Adipocyte (in vitro differentiated cells): Measurements from ENCODE around the gene MUC5B.
"Not testable (repeated sequence)": the region's sequence is repeated elsewhere in the genome, so short reads cannot be mapped to it uniquely, and the experiment has no call there.

Source experiments
- DNase-seq: peaks from one replicate; pipeline ENCODE4 v3.0.0-alpha.2; 2015; ENCODE audit warnings: low read depth
- H3K27me3 ChIP-seq: replicated peaks from 2 replicates; pipeline ENCODE4 v1.7.0; 2013; ENCODE audit warnings: mild to moderate bottlenecking, low read length, moderate library complexity; ENCODE audit not compliant: control insufficient read depth, insufficient read depth
- H3K36me3 ChIP-seq: 2 replicates; pipeline ENCODE4 v1.7.0; 2013; ENCODE audit warnings: low read length, mild to moderate bottlenecking, moderate library complexity; ENCODE audit not compliant: control insufficient read depth, insufficient read depth, severe bottlenecking
- H3K4me1 ChIP-seq: 2 replicates; pipeline ENCODE4 v1.7.0; 2013; ENCODE audit warnings: mild to moderate bottlenecking, low read length, moderate library complexity; ENCODE audit not compliant: control insufficient read depth, insufficient read depth
- H3K4me3 ChIP-seq: 2 replicates; pipeline ENCODE4 v1.7.0; 2013; ENCODE audit warnings: mild to moderate bottlenecking, low read length, moderate library complexity
- H3K9ac ChIP-seq: 2 replicates; pipeline ENCODE4 v1.7.0; 2013; ENCODE audit warnings: mild to moderate bottlenecking, low read length, moderate library complexity
- H3K9me3 ChIP-seq: 2 replicates; pipeline ENCODE4 v1.7.0; 2013; ENCODE audit warnings: mild to moderate bottlenecking, low read length, moderate library complexity; ENCODE audit not compliant: control insufficient read depth

The MUC5B gene

GRCh38 chr11:1222491-1223345, at the start of gene MUC5B:
Gene MUC5B, plus strand, starts transcription at chr11:1223066. Its CDS starts 58 bp downstream, at chr11:1223124.
- no peak within 1 kb of the TSS for H3K9ac ChIP-seq
- no peak for DNase-seq
- no peak within 1 kb of the TSS for H3K4me3 ChIP-seq
- no peaks in the 10 kb centered on the region for H3K4me1 ChIP-seq
- no peaks in the 10 kb centered on the region for H3K36me3 ChIP-seq
- no peaks in the 10 kb centered on the region for H3K9me3 ChIP-seq
- H3K27me3 ChIP-seq = peaks cover 15% of the 10 kb centered on the region

- H3K27me3 ChIP-seq, H3K36me3 ChIP-seq, DNase-seq: not testable (repeated sequence)
These were observed 49.5 kb upstream of the MUC5B start for GRCh38 chr11:1173396-1173795.

GRCh38 chr11:1174441-1175370, 48.2 kb upstream of the MUC5B start:
- no peaks in the 10 kb centered on the region for H3K9me3 ChIP-seq

More at GRCh38 chr11:1173396-1173795, 49.5 kb upstream of the MUC5B start:
- not testable (repeated sequence) for H3K4me1 ChIP-seq, H3K4me3 ChIP-seq, H3K9me3 ChIP-seq, H3K9ac ChIP-seq

DNA sequence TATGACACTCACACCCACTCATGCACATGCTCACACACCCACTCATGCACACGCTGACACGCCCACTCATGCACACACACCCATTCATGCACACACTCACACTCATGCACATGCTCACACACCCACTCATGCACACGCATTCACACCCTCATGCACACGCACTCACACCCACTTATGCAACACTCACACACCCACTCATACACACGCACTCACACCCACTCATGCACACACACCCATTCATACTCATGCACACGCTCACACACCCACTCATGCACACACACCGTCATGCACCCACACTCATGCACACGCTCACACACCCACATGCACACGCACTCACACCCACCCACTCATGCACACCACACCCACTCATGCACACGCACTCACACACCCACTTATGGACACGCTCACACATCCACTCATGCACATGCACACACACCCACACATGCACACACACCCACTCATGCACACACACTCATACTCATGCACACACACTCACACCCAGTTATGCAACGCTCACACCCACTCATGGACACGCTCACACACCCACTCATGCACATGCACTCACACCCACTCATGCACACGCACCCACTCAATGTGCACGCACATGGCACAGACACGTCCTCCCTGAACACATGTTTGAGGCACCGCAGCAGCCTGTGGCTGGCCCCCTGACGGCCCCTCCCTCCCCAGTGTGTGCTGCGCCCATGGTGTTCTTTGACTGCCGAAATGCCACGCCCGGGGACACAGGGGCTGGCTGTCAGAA, 47.2 kb upstream of the MUC5B start:
- H3K4me1 ChIP-seq = no peaks in the 10 kb centered on the region
- DNase-seq = no peak
- no peak overlapping the region for H3K4me3 ChIP-seq
- H3K9ac ChIP-seq = no peak overlapping the region
- no peaks in the 10 kb centered on the region for H3K36me3 ChIP-seq
- H3K27me3 ChIP-seq = no peaks in the 10 kb centered on the region
- no peaks in the 10 kb centered on the region for H3K9me3 ChIP-seq

More at GRCh38 chr11:1174441-1175370, 48.2 kb upstream of the MUC5B start:
- Histone ChIP-seq H3K4me1 (no peaks in the 10 kb centered on the region), H3K36me3 (no peaks in the 10 kb centered on the region), H3K9ac (no peak overlapping the region), H3K27me3 (no peaks in the 10 kb centered on the region), H3K4me3 (no peak overlapping the region)
- DNase-seq = no peak

- Histone ChIP-seq H3K4me1 (no peaks in the 10 kb centered on the region), H3K36me3 (no peaks in the 10 kb centered on the region), H3K9ac (no peak overlapping the region), H3K9me3 (no peaks in the 10 kb centered on the region), H3K4me3 (no peak overlapping the region), H3K27me3 (no peaks in the 10 kb centered on the region)
- no peak for DNase-seq
These were observed 46.4 kb upstream of the MUC5B start for GRCh38 chr11:1176224-1177019.

- no peak overlapping the region for H3K4me3 ChIP-seq
- no peaks in the 10 kb centered on the region for H3K4me1 ChIP-seq
- no peaks in the 10 kb centered on the region for H3K36me3 ChIP-seq
- no peaks in the 10 kb centered on the region for H3K9me3 ChIP-seq
- no peak for DNase-seq
- no peak overlapping the region for H3K9ac ChIP-seq
- H3K27me3 ChIP-seq = no peaks in the 10 kb centered on the region
These were observed 45.7 kb upstream of the MUC5B start for GRCh38 chr11:1177020-1177770.

GRCh38 chr11:1177771-1178090, 45.1 kb upstream of the MUC5B start:
- no peaks in the 10 kb centered on the region for H3K4me1 ChIP-seq

DNA sequence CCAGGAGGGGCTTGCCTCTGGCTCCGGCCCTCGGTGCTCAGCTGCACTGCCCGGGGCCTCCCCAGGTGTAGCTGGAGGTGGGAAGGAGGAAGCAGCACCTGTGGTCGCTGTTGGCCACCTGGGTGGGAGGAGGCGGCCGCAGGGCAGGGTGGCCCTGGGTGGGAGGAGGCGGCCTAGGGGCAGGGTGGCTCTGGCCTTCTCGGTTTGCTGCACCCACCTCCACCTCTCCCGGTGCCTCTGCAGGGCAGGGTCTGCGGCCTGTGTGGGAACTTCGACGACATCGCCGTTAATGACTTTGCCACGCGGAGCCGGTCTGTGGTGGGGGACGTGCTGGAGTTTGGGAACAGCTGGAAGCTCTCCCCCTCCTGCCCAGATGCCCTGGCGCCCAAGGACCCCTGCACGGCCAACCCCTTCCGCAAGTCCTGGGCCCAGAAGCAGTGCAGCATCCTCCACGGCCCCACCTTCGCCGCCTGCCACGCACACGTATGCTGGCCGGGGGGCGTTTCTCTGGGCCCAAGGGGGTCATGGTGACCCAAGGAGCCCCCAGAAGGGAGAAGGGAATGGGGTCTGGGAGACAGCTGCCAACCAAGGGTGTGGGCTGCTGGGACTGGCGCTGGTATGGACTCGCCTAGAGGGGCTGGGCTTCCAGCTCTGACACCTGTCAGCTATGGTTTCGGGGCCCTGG, 44.5 kb upstream of the MUC5B start:
- no peaks in the 10 kb centered on the region for H3K27me3 ChIP-seq
- H3K4me3 ChIP-seq = no peak overlapping the region
- no peaks in the 10 kb centered on the region for H3K9me3 ChIP-seq
- DNase-seq = no peak
- H3K4me1 ChIP-seq = no peaks in the 10 kb centered on the region
- H3K36me3 ChIP-seq = no peaks in the 10 kb centered on the region
- H3K9ac ChIP-seq = no peak overlapping the region

More at GRCh38 chr11:1177771-1178090, 45.1 kb upstream of the MUC5B start:
- Histone ChIP-seq H3K27me3 (no peaks in the 10 kb centered on the region), H3K9me3 (no peaks in the 10 kb centered on the region), H3K9ac (no peak overlapping the region), H3K36me3 (no peaks in the 10 kb centered on the region), H3K4me3 (no peak overlapping the region)
- DNase-seq = no peak

DNA sequence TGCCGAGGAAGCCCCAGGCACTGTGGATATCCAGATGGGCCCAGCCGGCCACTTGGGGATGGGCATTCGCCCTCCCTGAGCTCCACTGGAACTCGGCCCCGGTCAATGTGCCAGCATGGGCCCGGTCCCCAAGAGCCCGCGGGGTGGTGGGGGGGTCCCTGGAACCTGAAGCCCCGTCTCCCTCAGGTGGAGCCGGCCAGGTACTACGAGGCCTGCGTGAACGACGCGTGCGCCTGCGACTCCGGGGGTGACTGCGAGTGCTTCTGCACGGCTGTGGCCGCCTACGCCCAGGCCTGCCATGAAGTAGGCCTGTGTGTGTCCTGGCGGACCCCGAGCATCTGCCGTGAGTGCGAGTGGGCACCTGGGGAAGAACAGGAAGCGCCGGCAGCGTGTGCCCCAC, 44.0 kb upstream of the MUC5B start:
- Histone ChIP-seq H3K4me1 (no peaks in the 10 kb centered on the region), H3K9me3 (no peaks in the 10 kb centered on the region), H3K27me3 (no peaks in the 10 kb centered on the region), H3K4me3 (no peak overlapping the region), H3K9ac (no peak overlapping the region), H3K36me3 (no peaks in the 10 kb centered on the region)
- no peak for DNase-seq
